Ascending aorta (tissue), 2 donors: ENCODE measurements around the gene PRSS27. TPM values are rescaled to one million over a fixed set of nuclear protein-coding genes. Genes with fewer than 3 reads are reported as not detected.

ENCODE experiments used
- DNase-seq, 2 donors: peaks; one replicate each; pipeline ENCODE4 v3.0.0-alpha.2; 2019; ENCODE audit warnings: low spot score in 2 of 2
- H3K27ac ChIP-seq, 2 donors: fragments of 200-600 bp; sonication (generic); one replicate each; pipeline ENCODE4 v1.5.1; 2016 to 2017; ENCODE audit warnings: mild to moderate bottlenecking in 1 of 2
- H3K27me3 ChIP-seq: fragments of 200-600 bp; sonication (generic); one replicate; pipeline ENCODE4 v1.5.1; 2017
- H3K36me3 ChIP-seq, 2 donors: fragments of 200-600 bp; sonication (generic); one replicate each; pipeline ENCODE4 v1.5.1; 2016
- H3K4me1 ChIP-seq, 2 donors: fragments of 200-600 bp; sonication (generic); one replicate each; pipeline ENCODE4 v1.5.1; 2016 to 2017; ENCODE audit warnings: mild to moderate bottlenecking in 1 of 2
- H3K4me3 ChIP-seq, 2 donors: fragments of 200-600 bp; sonication (generic); one replicate each; pipeline ENCODE4 v1.5.1; 2016 to 2017; ENCODE audit warnings: mild to moderate bottlenecking in 1 of 2
- H3K9me3 ChIP-seq, 2 donors: fragments of 200-600 bp; sonication (generic); one replicate each; pipeline ENCODE4 v1.5.1; 2016
- intact Hi-C: fragments of 100-400 bp; cut with DNase I; formaldehyde crosslinking; loops from one replicate; pipeline ENCODE4 v1.15.1; 2023
- total RNA-seq: library from RNA; depleted of rRNA; stranded (reverse); fragments of >200 nt; gene quantifications from one replicate; pipeline ENCODE4 v1.1.0, GENCODE V29; 2016
- TF ChIP-seq, protein P1 (sequence below), 3 experiments: fragments of 200-600 bp in 2 of 3; fragments of 450-650 bp in 1 of 3; sonication (generic) in 2 of 3; IDR thresholded peaks; one replicate each; pipeline ENCODE4 v1.5.1; 2016 to 2019; ENCODE audit warnings: antibody characterized with exemption in 3 of 3, mild to moderate bottlenecking in 1 of 3, moderate library complexity in 1 of 3

Gene PRSS27
- total RNA-seq, 1 donor from 2014 or later, result not detected

DNA sequence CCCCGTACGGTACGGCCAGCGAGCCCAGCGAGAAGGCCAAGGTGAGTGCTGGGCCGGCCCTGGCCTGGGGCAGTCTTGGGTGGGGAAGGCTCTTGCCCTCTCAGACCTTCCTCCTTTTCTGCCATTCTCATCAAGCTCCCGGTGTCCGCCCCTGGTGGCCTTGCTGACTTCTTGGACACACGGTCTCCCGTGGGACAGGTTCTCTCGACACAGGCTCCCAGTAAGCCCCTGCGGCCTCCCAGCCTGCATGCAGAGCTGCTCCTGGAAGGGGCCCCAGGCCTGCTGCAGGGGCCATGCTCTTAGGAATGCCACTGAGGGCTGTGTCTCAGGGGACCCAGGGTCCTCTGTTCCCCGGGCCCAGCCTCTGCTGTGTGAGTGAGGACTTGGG is 17.6 kb downstream of the PRSS27 start:
- no peaks in the 10 kb centered on the region for H3K4me1 ChIP-seq
- no peak overlapping the region for H3K27ac ChIP-seq
- H3K27me3 ChIP-seq, result no peaks in the 10 kb centered on the region
- no peaks in the 10 kb centered on the region for H3K9me3 ChIP-seq
- TF ChIP-seq, protein P1, sequence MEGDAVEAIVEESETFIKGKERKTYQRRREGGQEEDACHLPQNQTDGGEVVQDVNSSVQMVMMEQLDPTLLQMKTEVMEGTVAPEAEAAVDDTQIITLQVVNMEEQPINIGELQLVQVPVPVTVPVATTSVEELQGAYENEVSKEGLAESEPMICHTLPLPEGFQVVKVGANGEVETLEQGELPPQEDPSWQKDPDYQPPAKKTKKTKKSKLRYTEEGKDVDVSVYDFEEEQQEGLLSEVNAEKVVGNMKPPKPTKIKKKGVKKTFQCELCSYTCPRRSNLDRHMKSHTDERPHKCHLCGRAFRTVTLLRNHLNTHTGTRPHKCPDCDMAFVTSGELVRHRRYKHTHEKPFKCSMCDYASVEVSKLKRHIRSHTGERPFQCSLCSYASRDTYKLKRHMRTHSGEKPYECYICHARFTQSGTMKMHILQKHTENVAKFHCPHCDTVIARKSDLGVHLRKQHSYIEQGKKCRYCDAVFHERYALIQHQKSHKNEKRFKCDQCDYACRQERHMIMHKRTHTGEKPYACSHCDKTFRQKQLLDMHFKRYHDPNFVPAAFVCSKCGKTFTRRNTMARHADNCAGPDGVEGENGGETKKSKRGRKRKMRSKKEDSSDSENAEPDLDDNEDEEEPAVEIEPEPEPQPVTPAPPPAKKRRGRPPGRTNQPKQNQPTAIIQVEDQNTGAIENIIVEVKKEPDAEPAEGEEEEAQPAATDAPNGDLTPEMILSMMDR (IDR thresholded peaks at IDR 0.05), result no peak
- intact Hi-C loops, result no loop called here
- H3K36me3 ChIP-seq, result peaks cover 78 to 98% of the 10 kb centered on the region in 2 donors
- no peak for DNase-seq
- H3K4me3 ChIP-seq, result no peak overlapping the region

DNA sequence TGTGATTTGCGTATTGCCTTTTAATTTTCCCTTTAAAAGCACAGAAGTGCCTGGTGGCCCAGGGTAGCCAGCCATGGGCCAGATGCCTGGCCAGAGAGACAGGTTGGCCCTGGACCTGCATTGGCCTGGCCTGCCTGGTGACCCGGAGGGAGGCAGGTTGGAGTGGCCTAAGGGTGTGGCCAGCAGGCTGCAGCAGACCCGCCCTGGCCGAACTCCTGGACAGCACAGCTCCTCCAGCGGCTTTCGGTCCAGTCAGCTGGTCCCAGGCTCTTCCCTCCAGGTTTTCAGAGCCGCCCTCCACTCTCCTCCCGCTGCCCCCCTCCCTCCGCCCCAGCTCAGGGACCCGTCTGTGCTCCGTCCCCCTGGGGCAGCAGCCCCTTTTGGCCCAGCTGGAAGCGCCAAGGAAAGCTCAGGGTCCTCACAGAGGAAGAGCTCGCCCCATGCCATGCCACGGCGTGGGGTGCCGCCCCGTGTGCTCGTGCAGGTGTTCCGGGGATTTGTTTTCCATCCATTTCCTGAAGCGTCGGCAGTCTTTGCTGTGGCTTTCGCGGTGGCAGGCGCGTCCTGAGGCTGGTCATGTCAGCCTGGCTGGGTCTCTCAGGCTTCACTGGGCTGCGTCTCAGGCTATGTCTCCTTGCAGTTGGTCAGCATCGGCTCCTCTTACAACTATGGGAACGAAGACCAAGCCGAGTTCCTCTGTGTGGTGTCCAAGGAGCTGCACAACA is 18.1 kb downstream of the PRSS27 start:
- H3K4me1 ChIP-seq, result no peaks in the 10 kb centered on the region
- peaks cover 79 to 98% of the 10 kb centered on the region in 2 donors for H3K36me3 ChIP-seq
- TF ChIP-seq, protein P1 (IDR thresholded peaks at IDR 0.05), result no peak
- intact Hi-C loops, result no loop called here
- no peak for DNase-seq
- no peaks in the 10 kb centered on the region for H3K27me3 ChIP-seq
- H3K27ac ChIP-seq, result no peak overlapping the region
- H3K9me3 ChIP-seq, result no peaks in the 10 kb centered on the region
- no peak overlapping the region for H3K4me3 ChIP-seq

DNA sequence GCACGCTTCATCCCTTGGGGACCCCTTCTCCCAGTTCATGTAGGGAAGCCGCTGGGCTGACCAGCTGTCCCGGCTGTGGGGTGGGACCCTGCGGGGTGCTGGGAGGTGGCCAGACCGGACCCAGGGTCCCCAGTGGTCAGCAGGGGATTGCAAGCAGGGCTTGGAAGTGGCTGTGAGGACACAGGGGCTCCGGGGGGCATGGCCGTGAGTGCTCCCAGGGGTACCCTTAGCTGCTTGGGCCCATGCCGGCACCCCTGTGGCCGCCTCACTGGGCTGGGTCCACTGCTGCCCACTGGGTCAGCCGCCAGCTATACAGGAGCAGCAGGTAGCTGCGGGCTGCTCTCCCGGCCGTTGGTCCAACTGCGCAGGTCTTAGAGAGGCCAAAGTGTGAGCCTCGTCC is 18.8 kb downstream of the PRSS27 start:
- Histone ChIP-seq H3K4me1 (no peaks in the 10 kb centered on the region), H3K4me3 (no peak overlapping the region), H3K36me3 (peaks cover 82 to 96% of the 10 kb centered on the region in 2 donors), H3K27ac (no peak overlapping the region), H3K27me3 (no peaks in the 10 kb centered on the region), H3K9me3 (no peaks in the 10 kb centered on the region)
- intact Hi-C loops, result no loop called here
- no peak for DNase-seq
- TF ChIP-seq, protein P1 (IDR thresholded peaks at IDR 0.05), result no peak

DNA sequence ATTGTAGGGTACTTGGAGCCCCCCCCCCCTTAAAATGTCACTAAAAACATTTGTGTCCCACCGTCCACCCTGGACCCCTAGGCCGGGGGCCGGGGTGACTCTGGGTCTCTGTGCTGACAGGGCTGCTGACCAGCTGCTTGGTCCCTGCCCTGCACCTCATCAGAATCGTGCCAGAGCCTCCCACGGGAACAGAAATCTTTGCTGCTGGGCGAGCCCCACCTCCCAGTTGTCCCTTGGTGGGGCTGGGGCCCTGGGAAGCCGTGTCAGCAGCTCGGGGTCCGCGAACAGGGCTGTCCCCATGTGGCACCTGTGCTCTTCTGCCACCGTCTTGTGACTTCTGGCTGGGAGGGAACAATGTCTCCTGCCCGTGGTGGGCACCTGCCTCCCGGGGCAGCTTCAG is 19.2 kb downstream of the PRSS27 start:
- intact Hi-C loops, result no loop called here
- Histone ChIP-seq H3K27me3 (no peaks in the 10 kb centered on the region), H3K27ac (no peak overlapping the region), H3K4me3 (no peak overlapping the region), H3K36me3 (peaks cover 82 to 91% of the 10 kb centered on the region in 2 donors), H3K4me1 (no peaks in the 10 kb centered on the region), H3K9me3 (no peaks in the 10 kb centered on the region)
- TF ChIP-seq, protein P1 (IDR thresholded peaks at IDR 0.05), result no peak
- DNase-seq, result no peak

DNA sequence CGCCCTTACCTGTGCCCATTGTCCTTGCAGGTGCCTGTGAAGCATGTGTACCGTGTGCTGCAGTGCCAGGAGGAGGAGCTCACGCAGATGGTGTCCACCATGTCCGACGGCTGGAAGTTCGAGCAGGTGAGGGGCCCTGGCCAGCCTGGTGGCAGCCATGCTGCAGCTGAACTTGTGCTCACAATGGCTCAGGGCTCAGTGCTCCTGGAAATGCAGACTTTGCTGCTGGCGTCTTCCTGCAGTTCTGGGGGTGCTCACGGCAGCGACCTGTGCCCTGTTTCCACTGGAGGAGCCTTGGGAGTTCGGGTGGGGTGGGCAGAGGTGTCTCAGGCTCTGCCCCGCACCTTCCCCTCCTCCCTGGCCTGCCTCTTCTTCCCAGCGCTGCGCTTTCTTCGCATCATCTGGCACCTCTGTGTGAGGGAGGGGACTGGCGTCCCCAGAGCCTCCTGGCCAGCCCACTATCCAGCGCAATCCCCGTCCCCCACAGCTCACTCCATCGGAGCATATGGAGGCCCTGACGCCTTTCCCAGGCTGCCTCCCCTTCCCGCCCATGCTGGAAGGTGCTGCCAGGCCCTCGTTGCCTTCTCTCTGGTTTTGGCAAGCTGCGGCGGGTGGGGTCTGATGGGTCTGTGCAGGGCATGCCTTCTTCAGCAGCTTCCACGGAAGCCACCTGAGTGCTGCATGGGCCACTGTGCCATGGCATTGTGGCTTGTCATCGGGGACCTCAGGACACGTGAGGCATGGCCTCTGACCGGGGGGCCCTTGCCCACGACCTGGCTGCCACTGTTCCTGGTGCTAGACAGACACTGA is 20.0 kb downstream of the PRSS27 start:
- Histone ChIP-seq H3K27ac (no peak overlapping the region), H3K4me1 (no peaks in the 10 kb centered on the region), H3K4me3 (no peak overlapping the region), H3K27me3 (no peaks in the 10 kb centered on the region), H3K9me3 (no peaks in the 10 kb centered on the region), H3K36me3 (peaks cover 76 to 83% of the 10 kb centered on the region in 2 donors)
- no peak for DNase-seq
- intact Hi-C loops, result no loop called here
- TF ChIP-seq, protein P1 (IDR thresholded peaks at IDR 0.05), result no peak
